DOHH2 (cell line): ENCODE results near the gene BMP2.

ENCODE experiments used
- H3F3A ChIP-seq: fragments of 200-600 bp; sonication (generic), shearing (Covaris generic); 2 replicates; pipeline ENCODE4 v1.6.0; 2016; ENCODE audit warnings: antibody characterized with exemption, mild to moderate bottlenecking; ENCODE audit not compliant: control insufficient read depth, insufficient read depth
- H3K27ac ChIP-seq: fragments of 200-600 bp; sonication (generic); 2 replicates; pipeline ENCODE4 v1.5.1; 2014; ENCODE audit warnings: low read depth, mild to moderate bottlenecking, low read length, moderate library complexity
- H3K27me3 ChIP-seq: fragments of 200-600 bp; sonication (generic); 2 replicates; pipeline ENCODE4 v1.6.1; 2014; ENCODE audit warnings: mild to moderate bottlenecking, low read length, mixed read lengths; ENCODE audit not compliant: control insufficient read depth
- H3K36me3 ChIP-seq: fragments of 200-600 bp; sonication (generic); 2 replicates; pipeline ENCODE4 v1.6.1; 2014; ENCODE audit warnings: mild to moderate bottlenecking, low read length, moderate library complexity, mixed read lengths; ENCODE audit not compliant: control insufficient read depth
- H3K4me1 ChIP-seq: fragments of 200-600 bp; sonication (generic); 2 replicates; pipeline ENCODE4 v1.6.1; 2014; ENCODE audit warnings: mild to moderate bottlenecking, low read length, mixed read lengths; ENCODE audit not compliant: control insufficient read depth
- H3K4me2 ChIP-seq: fragments of 200-600 bp; sonication (generic); 2 replicates; pipeline ENCODE4 v1.6.0; 2014; ENCODE audit warnings: mild to moderate bottlenecking, low read length, moderate library complexity
- H3K4me3 ChIP-seq: fragments of 200-600 bp; sonication (generic); 2 replicates; pipeline ENCODE4 v1.5.1; 2014; ENCODE audit warnings: mild to moderate bottlenecking, low read length, mixed read lengths
- H3K79me2 ChIP-seq: fragments of 200-600 bp; sonication (generic); 2 replicates; pipeline ENCODE4 v1.6.1; 2014; ENCODE audit warnings: mild to moderate bottlenecking, low read length, mixed read lengths; ENCODE audit not compliant: control insufficient read depth
- H3K9me2 ChIP-seq: fragments of 200-600 bp; sonication (generic); replicated peaks from 2 replicates; pipeline ENCODE4 v1.6.1; 2014; ENCODE audit warnings: mild to moderate bottlenecking, low read length, mixed read lengths; ENCODE audit not compliant: control insufficient read depth
- H3K9me3 ChIP-seq: fragments of 200-600 bp; sonication (generic); 2 replicates; pipeline ENCODE4 v1.6.1; 2014; ENCODE audit warnings: antibody characterized with exemption, low read length, mixed read lengths; ENCODE audit not compliant: control insufficient read depth, insufficient read depth
- H4K20me1 ChIP-seq: fragments of 200-600 bp; sonication (generic); 2 replicates; pipeline ENCODE4 v1.6.0; 2014; ENCODE audit warnings: low read depth, mild to moderate bottlenecking, antibody characterized with exemption, low read length, moderate library complexity; ENCODE audit not compliant: control insufficient read depth, insufficient read depth
- CTCF ChIP-seq: fragments of 200-600 bp; sonication (generic); IDR thresholded peaks from one replicate; pipeline ENCODE4 v1.5.1; 2014; ENCODE audit warnings: antibody characterized with exemption, mild to moderate bottlenecking, low read depth, low read length; ENCODE audit not compliant: poor library complexity, severe bottlenecking
- EZH2phosphoT487 ChIP-seq: fragments of 200-600 bp; sonication (generic); IDR thresholded peaks from 2 replicates; pipeline ENCODE4 v1.6.1; 2017; ENCODE audit warnings: borderline replicate concordance, mild to moderate bottlenecking, antibody characterized with exemption, low read length, moderate library complexity, mixed read lengths

The BMP2 gene

GRCh38 chr20:6784767-6785166 is 17.3 kb downstream of the BMP2 start:
- Histone ChIP-seq H3F3A (no peaks in the 10 kb centered on the region), H3K9me3 (no peaks in the 10 kb centered on the region), H3K9me2 (no peaks in the 10 kb centered on the region), H3K79me2 (no peaks in the 10 kb centered on the region), H4K20me1 (no peaks in the 10 kb centered on the region), H3K36me3 (no peaks in the 10 kb centered on the region), H3K4me3 (no peak overlapping the region), H3K4me2 (no peak overlapping the region), H3K27ac (no peak overlapping the region), H3K4me1 (no peaks in the 10 kb centered on the region), H3K27me3 (no peaks in the 10 kb centered on the region)
- TF ChIP-seq CTCF (no peak), EZH2phosphoT487 (no peak)

GRCh38 chr20:6786548-6786947 is 19.1 kb downstream of the BMP2 start:
- no peaks in the 10 kb centered on the region for H4K20me1 ChIP-seq

GRCh38 chr20:6792789-6793188 is 25.3 kb downstream of the BMP2 start:
- TF ChIP-seq EZH2phosphoT487: no peak
- TF ChIP-seq CTCF: no peak
- Histone ChIP-seq H4K20me1 (no peaks in the 10 kb centered on the region), H3K27ac (no peak overlapping the region), H3K4me3 (no peak overlapping the region), H3K9me3 (no peaks in the 10 kb centered on the region; the same call in 1 of the 2 replicates), H3K4me2 (no peak overlapping the region), H3K9me2 (no peaks in the 10 kb centered on the region), H3K79me2 (no peaks in the 10 kb centered on the region), H3K4me1 (no peaks in the 10 kb centered on the region), H3F3A (no peaks in the 10 kb centered on the region), H3K36me3 (no peaks in the 10 kb centered on the region), H3K27me3 (no peaks in the 10 kb centered on the region)

More at GRCh38 chr20:6786548-6786947, 19.1 kb downstream of the BMP2 start:
- H3K36me3 ChIP-seq: no peaks in the 10 kb centered on the region
- no peak overlapping the region for H3K4me2 ChIP-seq
- H3K9me2 ChIP-seq: no peaks in the 10 kb centered on the region
- H3K9me3 ChIP-seq: no peaks in the 10 kb centered on the region; the same call in 1 of the 2 replicates
- H3K27ac ChIP-seq: no peak overlapping the region
- H3K4me1 ChIP-seq: no peaks in the 10 kb centered on the region
- H3K79me2 ChIP-seq: no peaks in the 10 kb centered on the region
- H3K27me3 ChIP-seq: no peaks in the 10 kb centered on the region
- no peak overlapping the region for H3K4me3 ChIP-seq
- no peaks in the 10 kb centered on the region for H3F3A ChIP-seq
- no peak for TF ChIP-seq CTCF
- TF ChIP-seq EZH2phosphoT487: no peak
